A673 (cell line): ENCODE data around the gene EXOC3L4. TPM values are rescaled to one million over a fixed set of nuclear protein-coding genes. Genes with fewer than 3 reads are reported as not detected.
A peak's percentile ranks its signal among the peaks of the same experiment; 100 is the strongest.

Experiments
- BruUV-seq: library from RNA; stranded (reverse); fragments of 400-500 nt; replicated peaks from 2 replicates; lab custom pipeline; 2021; lab: Mats Ljungman, UMichigan
- CTCF ChIA-PET: fragments of 300-600 bp; sonication (Branson Sonifier 250); formaldehyde crosslinking; loops from one replicate; lab custom pipeline; 2022; ENCODE audit warnings: antibody characterized with exemption; lab: Charles Lee
- POLR2A ChIA-PET: fragments of 300-600 bp; sonication (Branson Sonifier 250); formaldehyde crosslinking; loops from one replicate; lab custom pipeline; 2022; ENCODE audit warnings: antibody characterized with exemption; ENCODE audit not compliant: low non-redundant PET; lab: Charles Lee
- DNase-seq: peaks from one replicate; pipeline ENCODE4 v3.0.0-alpha.2; 2015; ENCODE audit warnings: low spot score
- H3K27ac ChIP-seq: fragments of 200-600 bp; sonication (generic); 2 replicates; pipeline ENCODE4 v1.5.1; 2016; ENCODE audit warnings: mixed run types, low read depth, mild to moderate bottlenecking, mixed read lengths, antibody characterized with exemption, low read length; ENCODE audit not compliant: poor library complexity, severe bottlenecking
- H3K27me3 ChIP-seq: fragments of 200-600 bp; sonication (generic); replicated peaks from 2 replicates; pipeline ENCODE4 v1.6.1; 2017; ENCODE audit warnings: mixed run types, low read depth, mild to moderate bottlenecking, mixed read lengths, antibody characterized with exemption, low read length; ENCODE audit not compliant: insufficient read depth, poor library complexity
- H3K36me3 ChIP-seq: fragments of 200-600 bp; sonication (generic); 2 replicates; pipeline ENCODE4 v1.6.1; 2016; ENCODE audit warnings: mixed run types, mild to moderate bottlenecking, mixed read lengths, antibody characterized with exemption, low read length; ENCODE audit not compliant: insufficient read depth, poor library complexity, severe bottlenecking
- H3K4me1 ChIP-seq: fragments of 200-600 bp; sonication (generic); 2 replicates; pipeline ENCODE4 v1.6.1; 2017; ENCODE audit warnings: mixed run types, mild to moderate bottlenecking, mixed read lengths, antibody characterized with exemption, low read length; ENCODE audit not compliant: insufficient read depth, poor library complexity, severe bottlenecking
- H3K4me3 ChIP-seq: fragments of 200-600 bp; sonication (generic); 2 replicates; pipeline ENCODE4 v1.5.1; 2016; ENCODE audit warnings: low read depth, mixed run types, mild to moderate bottlenecking, mixed read lengths, low read length; ENCODE audit not compliant: poor library complexity, severe bottlenecking
- H3K9me3 ChIP-seq: fragments of 200-600 bp; sonication (generic); 2 replicates; pipeline ENCODE4 v1.6.1; 2016; ENCODE audit warnings: mixed run types, low read depth, mild to moderate bottlenecking, mixed read lengths, antibody characterized with exemption, low read length; ENCODE audit not compliant: poor library complexity, severe bottlenecking
- EZH2 ChIP-seq: fragments of 200-600 bp; sonication (generic); IDR thresholded peaks from 2 replicates; pipeline ENCODE4 v1.6.1; 2017; ENCODE audit warnings: borderline replicate concordance, low read depth, mild to moderate bottlenecking, mixed read lengths, antibody characterized with exemption, low read length; ENCODE audit not compliant: poor library complexity, severe bottlenecking
- intact Hi-C: fragments of 100-400 bp; cut with micrococcal nuclease; formaldehyde crosslinking; loops from one replicate; pipeline ENCODE4 v1.10.0; 2022; ENCODE audit not compliant: unreplicated experiment
- total RNA-seq: library from RNA; stranded (reverse); gene quantifications from 2 replicates; pipeline ENCODE4 v1.2.3, GENCODE V29; 2021
- TF ChIP-seq, protein P1 (sequence below): fragments of 300-800, 200-600 bp; sonication (generic); conservative IDR thresholded peaks from 2 replicates; pipeline ENCODE4 v1.5.1; 2017; ENCODE audit warnings: low read depth, mild to moderate bottlenecking, antibody characterized with exemption, low read length, moderate library complexity, mixed read lengths

EXOC3L4 gene
- total RNA-seq, 1 experiment from 2014 or later, result not detected

DNA sequence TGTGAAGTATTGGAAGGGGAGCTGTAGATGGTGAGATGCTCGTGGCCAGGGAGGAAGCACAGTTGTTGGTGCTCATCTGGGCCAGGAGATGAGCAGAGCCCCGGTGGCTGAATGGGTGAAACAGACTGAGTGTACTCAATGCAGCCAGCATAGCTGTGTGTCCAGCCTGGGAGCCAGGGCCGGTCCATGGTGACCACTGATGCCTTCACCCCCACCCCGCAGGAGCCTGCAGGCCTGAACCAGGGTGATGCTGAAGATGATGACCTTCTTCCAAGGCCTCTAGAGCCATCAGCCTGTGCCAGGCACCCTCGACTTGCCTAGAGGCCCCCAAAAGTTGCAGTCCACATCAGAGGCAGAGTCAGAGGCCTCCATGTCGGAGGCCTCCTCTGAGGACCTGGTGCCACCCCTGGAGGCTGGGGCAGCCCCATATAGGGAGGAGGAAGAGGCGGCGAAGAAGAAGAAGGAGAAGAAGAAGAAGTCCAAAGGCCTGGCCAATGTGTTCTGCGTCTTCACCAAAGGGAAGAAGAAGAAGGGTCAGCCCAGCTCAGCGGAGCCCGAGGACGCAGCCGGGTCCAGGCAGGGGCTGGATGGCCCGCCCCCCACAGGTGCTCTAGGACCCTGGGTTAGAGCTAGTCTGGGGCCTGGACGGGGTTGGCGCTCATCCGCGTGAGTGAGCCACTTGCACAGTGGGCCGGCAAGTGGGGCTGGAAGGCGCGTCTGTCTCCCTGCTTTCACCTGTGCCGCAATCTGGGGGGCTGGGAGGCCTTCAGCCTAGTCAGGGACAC lies 31.8 kb downstream of the EXOC3L4 start:
- H3K27me3 ChIP-seq, result no peaks in the 10 kb centered on the region
- POLR2A ChIA-PET, result no interaction called here
- intact Hi-C loops, result no loop called here
- no peak overlapping the region for H3K27ac ChIP-seq
- no peak for DNase-seq
- H3K36me3 ChIP-seq, result no peaks in the 10 kb centered on the region
- peaks cover 24% of the 10 kb centered on the region for H3K4me1 ChIP-seq
- peak overlapping the region; percentile 20 for H3K4me3 ChIP-seq
- no peak for TF ChIP-seq EZH2
- TF ChIP-seq, protein P1, sequence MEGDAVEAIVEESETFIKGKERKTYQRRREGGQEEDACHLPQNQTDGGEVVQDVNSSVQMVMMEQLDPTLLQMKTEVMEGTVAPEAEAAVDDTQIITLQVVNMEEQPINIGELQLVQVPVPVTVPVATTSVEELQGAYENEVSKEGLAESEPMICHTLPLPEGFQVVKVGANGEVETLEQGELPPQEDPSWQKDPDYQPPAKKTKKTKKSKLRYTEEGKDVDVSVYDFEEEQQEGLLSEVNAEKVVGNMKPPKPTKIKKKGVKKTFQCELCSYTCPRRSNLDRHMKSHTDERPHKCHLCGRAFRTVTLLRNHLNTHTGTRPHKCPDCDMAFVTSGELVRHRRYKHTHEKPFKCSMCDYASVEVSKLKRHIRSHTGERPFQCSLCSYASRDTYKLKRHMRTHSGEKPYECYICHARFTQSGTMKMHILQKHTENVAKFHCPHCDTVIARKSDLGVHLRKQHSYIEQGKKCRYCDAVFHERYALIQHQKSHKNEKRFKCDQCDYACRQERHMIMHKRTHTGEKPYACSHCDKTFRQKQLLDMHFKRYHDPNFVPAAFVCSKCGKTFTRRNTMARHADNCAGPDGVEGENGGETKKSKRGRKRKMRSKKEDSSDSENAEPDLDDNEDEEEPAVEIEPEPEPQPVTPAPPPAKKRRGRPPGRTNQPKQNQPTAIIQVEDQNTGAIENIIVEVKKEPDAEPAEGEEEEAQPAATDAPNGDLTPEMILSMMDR, result no peak
- no TSS peak for BruUV-seq
- no peaks in the 10 kb centered on the region for H3K9me3 ChIP-seq
- CTCF ChIA-PET, result interaction anchor here (0.7 to 2.3 kb wide), 3 partner anchors 21 to 135 kb away, joined by 3 to 6 read pairs (median 4); no protein-coding TSS in a partner anchor

DNA sequence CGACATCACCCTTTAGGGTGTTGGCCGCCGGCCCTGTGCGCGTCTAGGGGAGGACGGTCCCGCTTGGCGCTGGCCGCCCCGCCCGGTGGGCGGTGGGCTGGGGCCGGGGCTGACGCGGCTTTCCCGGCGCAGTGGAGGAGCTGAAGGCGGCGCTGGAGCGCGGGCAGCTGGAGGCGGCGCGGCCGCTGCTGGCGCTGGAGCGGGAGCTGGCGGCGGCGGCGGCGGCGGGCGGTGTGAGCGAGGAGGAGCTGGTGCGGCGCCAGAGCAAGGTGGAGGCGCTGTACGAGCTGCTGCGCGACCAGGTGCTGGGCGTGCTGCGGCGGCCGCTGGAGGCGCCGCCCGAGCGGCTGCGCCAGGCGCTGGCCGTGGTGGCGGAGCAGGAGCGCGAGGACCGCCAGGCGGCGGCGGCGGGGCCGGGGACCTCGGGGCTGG lies 32.4 kb downstream of the EXOC3L4 start:
- TF ChIP-seq, protein P1, result no peak; the same call in 1 of the 2 replicates
- TF ChIP-seq EZH2, result no peak
- DNase-seq, result peak; percentile 45
- no peaks in the 10 kb centered on the region for H3K27me3 ChIP-seq
- intact Hi-C loops, result no loop called here
- H3K36me3 ChIP-seq, result no peaks in the 10 kb centered on the region
- peaks cover 18% of the 10 kb centered on the region for H3K4me1 ChIP-seq
- no TSS peak for BruUV-seq
- H3K4me3 ChIP-seq, result peak overlapping the region; percentile 20
- ChIA-PET CTCF (interaction anchor here (0.5 to 2.3 kb wide), 5 partner anchors 22 to 736 kb away, joined by 3 to 6 read pairs (median 3); no protein-coding TSS in a partner anchor), POLR2A (no interaction called here)
- no peak overlapping the region for H3K27ac ChIP-seq
- no peaks in the 10 kb centered on the region for H3K9me3 ChIP-seq

DNA sequence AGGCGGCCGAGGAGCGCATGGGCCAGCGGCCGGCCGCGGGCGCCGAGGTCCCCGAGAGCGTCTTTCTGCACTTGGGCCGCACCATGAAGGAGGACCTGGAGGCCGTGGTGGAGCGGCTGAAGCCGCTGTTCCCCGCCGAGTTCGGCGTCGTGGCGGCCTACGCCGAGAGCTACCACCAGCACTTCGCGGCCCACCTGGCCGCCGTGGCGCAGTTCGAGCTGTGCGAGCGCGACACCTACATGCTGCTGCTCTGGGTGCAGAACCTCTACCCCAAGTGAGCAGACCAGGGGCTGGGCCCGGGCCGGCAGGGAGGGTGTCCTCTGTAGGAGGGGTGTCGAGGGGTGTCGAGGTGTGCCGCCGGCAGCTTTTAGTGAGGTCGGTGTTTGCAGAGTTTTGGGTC lies 32.8 kb downstream of the EXOC3L4 start:
- peaks cover 15% of the 10 kb centered on the region for H3K4me1 ChIP-seq
- no peaks in the 10 kb centered on the region for H3K27me3 ChIP-seq
- BruUV-seq, result no TSS peak
- TF ChIP-seq EZH2, result no peak
- TF ChIP-seq, protein P1, result no peak
- CTCF ChIA-PET, result interaction anchor here (0.5 to 2.3 kb wide), 4 partner anchors 22 to 735 kb away, joined by 3 to 6 read pairs (median 4); no protein-coding TSS in a partner anchor
- intact Hi-C loops, result no loop called here
- POLR2A ChIA-PET, result no interaction called here
- H3K27ac ChIP-seq, result no peak overlapping the region
- no peak for DNase-seq
- H3K9me3 ChIP-seq, result no peaks in the 10 kb centered on the region
- H3K36me3 ChIP-seq, result no peaks in the 10 kb centered on the region
- H3K4me3 ChIP-seq, result no peak overlapping the region
